HEK293 (cell line): ENCODE measurements around the gene UTP18.

Source experiments
- CTCF ChIA-PET: fragments of 350-600 bp; formaldehyde crosslinking; extraction: SDS; loops from one replicate; lab custom pipeline; 2021; ENCODE audit warnings: antibody characterized with exemption; lab: Yijun Ruan, JAX
- POLR2A ChIA-PET: fragments of 300-600 bp; formaldehyde crosslinking; extraction: SDS; loops from one replicate; lab custom pipeline; 2020; ENCODE audit warnings: antibody characterized with exemption, inconsistent platforms; lab: Yijun Ruan, JAX
- H3K27ac ChIP-seq: fragments of 200-500 bp; sonication (Bioruptor generic); 2 replicates; pipeline ENCODE4 v1.5.1; 2014; ENCODE audit warnings: low read depth, low read length, control low read depth, inconsistent platforms; ENCODE audit errors: extremely low read depth
- H3K36me3 ChIP-seq, 2 experiments: fragments of 200-500 bp in 1 of 2; sonication (Bioruptor generic) in 1 of 2; 1 replicate in 1 of 2; 2 replicates in 1 of 2; pipeline ENCODE4 v1.5.1; 2014 to 2017; ENCODE audit warnings: inconsistent platforms in 2 of 2, low read length in 2 of 2; ENCODE audit not compliant: control insufficient read depth in 2 of 2, insufficient read depth in 1 of 2
- H3K4me1 ChIP-seq: fragments of 200-500 bp; sonication (Bioruptor generic); 2 replicates; pipeline ENCODE4 v1.5.1; 2014; ENCODE audit warnings: mild to moderate bottlenecking, low read length, inconsistent platforms; ENCODE audit not compliant: control insufficient read depth, insufficient read depth
- H3K4me3 ChIP-seq: 2 replicates; pipeline ENCODE4 v1.5.1; 2011; ENCODE audit warnings: low read depth, mild to moderate bottlenecking, control low read depth, low read length, moderate library complexity
- H3K9me3 ChIP-seq: fragments of 200-500 bp; sonication (Bioruptor generic); 2 replicates; pipeline ENCODE4 v1.5.1; 2014; ENCODE audit warnings: low read depth, low read length, inconsistent platforms; ENCODE audit not compliant: control insufficient read depth, insufficient read depth
- GLI2 ChIP-seq: fragments of 450-650 bp; formaldehyde crosslinking; IDR thresholded peaks from 2 replicates; pipeline ENCODE4; 2017; ENCODE audit warnings: missing biosample characterization, missing genetic modification characterization, low read depth, borderline replicate concordance
- OSR2 ChIP-seq: fragments of 450-650 bp; formaldehyde crosslinking; IDR thresholded peaks from 2 replicates; pipeline ENCODE4 v1.5.1; 2016; ENCODE audit warnings: missing biosample characterization, missing genetic modification characterization
- SETDB1 ChIP-seq: IDR thresholded peaks from one replicate; pipeline ENCODE4 v1.6.1; 2017; ENCODE audit warnings: mild to moderate bottlenecking, low read length, moderate library complexity, mixed read lengths; ENCODE audit not compliant: insufficient read length
- TRIM28 ChIP-seq: IDR thresholded peaks from 2 replicates; pipeline ENCODE4 v1.6.1; 2011; ENCODE audit warnings: low read length, control low read depth, borderline replicate concordance
- ZNF133 ChIP-seq: fragments of 450-650 bp; formaldehyde crosslinking; IDR thresholded peaks from 2 replicates; pipeline ENCODE4 v1.5.1; 2016; ENCODE audit warnings: missing biosample characterization, missing genetic modification characterization
- ZNF274 ChIP-seq, 2 experiments: fragments of 200-500 bp in 1 of 2; fragments of 450-650 bp in 1 of 2; sonication (Bioruptor generic) in 1 of 2; formaldehyde crosslinking in 1 of 2; IDR thresholded peaks; 2 replicates each; pipeline versions ENCODE4 v1.5.1 to v1.6.1; 2014 to 2016; ENCODE audit warnings: borderline replicate concordance in 1 of 2, inconsistent platforms in 1 of 2, low read length in 1 of 2, missing biosample characterization in 1 of 2, missing genetic modification characterization in 1 of 2
- ZNF48 ChIP-seq: fragments of 450-650 bp; formaldehyde crosslinking; IDR thresholded peaks from 2 replicates; pipeline ENCODE4 v1.5.1; 2016; ENCODE audit warnings: missing biosample characterization, missing genetic modification characterization
- ZNF514 ChIP-seq: fragments of 450-650 bp; formaldehyde crosslinking; IDR thresholded peaks from 2 replicates; pipeline ENCODE4 v1.5.1; 2016; ENCODE audit warnings: missing biosample characterization, missing genetic modification characterization
- ZNF571 ChIP-seq: fragments of 450-650 bp; formaldehyde crosslinking; IDR thresholded peaks from 2 replicates; pipeline ENCODE4 v1.5.0; 2017; ENCODE audit warnings: missing biosample characterization, missing genetic modification characterization
- ZNF600 ChIP-seq: fragments of 450-650 bp; formaldehyde crosslinking; IDR thresholded peaks from 2 replicates; pipeline ENCODE4 v1.5.1; 2016; ENCODE audit warnings: missing biosample characterization, missing genetic modification characterization
- ZNF639 ChIP-seq: fragments of 450-650 bp; formaldehyde crosslinking; IDR thresholded peaks from 2 replicates; pipeline ENCODE4 v1.5.1; 2016; ENCODE audit warnings: missing biosample characterization, missing genetic modification characterization
- ZNF660 ChIP-seq: fragments of 450-650 bp; IDR thresholded peaks from 2 replicates; pipeline ENCODE4 v1.5.1; 2018; ENCODE audit warnings: missing biosample characterization, mild to moderate bottlenecking, missing genetic modification characterization
- ZSCAN5A ChIP-seq: fragments of 450-650 bp; formaldehyde crosslinking; IDR thresholded peaks from 2 replicates; pipeline ENCODE4 v1.5.1; 2016; ENCODE audit warnings: missing biosample characterization, missing genetic modification characterization
- TF ChIP-seq, protein P1 (sequence below): fragments of 450-650 bp; formaldehyde crosslinking; IDR thresholded peaks from 2 replicates; pipeline ENCODE4 v1.5.1; 2016; ENCODE audit warnings: missing biosample characterization, missing genetic modification characterization
- TF ChIP-seq, protein P2 (sequence below): fragments of 450-650 bp; formaldehyde crosslinking; IDR thresholded peaks from 2 replicates; pipeline ENCODE4 v1.5.1; 2016; ENCODE audit warnings: missing biosample characterization, missing genetic modification characterization
- TF ChIP-seq, protein P3 (sequence below): fragments of 450-650 bp; formaldehyde crosslinking; IDR thresholded peaks from 2 replicates; pipeline ENCODE4 v1.5.1; 2017; ENCODE audit warnings: missing biosample characterization, missing genetic modification characterization

The UTP18 gene

GRCh38 chr17:51244041-51244440 lies 16.3 kb upstream of the UTP18 start (continued):
- TF ChIP-seq ZNF660 (tag by site-specific recombination) (no peak), ZNF514 (tag by site-specific recombination) (no peak)

GRCh38 chr17:51245535-51245934 lies 14.8 kb upstream of the UTP18 start:
- TF ChIP-seq ZNF48: no peak
- TF ChIP-seq, protein P1, sequence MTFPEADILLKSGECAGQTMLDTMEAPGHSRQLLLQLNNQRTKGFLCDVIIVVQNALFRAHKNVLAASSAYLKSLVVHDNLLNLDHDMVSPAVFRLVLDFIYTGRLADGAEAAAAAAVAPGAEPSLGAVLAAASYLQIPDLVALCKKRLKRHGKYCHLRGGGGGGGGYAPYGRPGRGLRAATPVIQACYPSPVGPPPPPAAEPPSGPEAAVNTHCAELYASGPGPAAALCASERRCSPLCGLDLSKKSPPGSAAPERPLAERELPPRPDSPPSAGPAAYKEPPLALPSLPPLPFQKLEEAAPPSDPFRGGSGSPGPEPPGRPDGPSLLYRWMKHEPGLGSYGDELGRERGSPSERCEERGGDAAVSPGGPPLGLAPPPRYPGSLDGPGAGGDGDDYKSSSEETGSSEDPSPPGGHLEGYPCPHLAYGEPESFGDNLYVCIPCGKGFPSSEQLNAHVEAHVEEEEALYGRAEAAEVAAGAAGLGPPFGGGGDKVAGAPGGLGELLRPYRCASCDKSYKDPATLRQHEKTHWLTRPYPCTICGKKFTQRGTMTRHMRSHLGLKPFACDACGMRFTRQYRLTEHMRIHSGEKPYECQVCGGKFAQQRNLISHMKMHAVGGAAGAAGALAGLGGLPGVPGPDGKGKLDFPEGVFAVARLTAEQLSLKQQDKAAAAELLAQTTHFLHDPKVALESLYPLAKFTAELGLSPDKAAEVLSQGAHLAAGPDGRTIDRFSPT: no peak
- no peak for TF ChIP-seq GLI2
- no peak for TF ChIP-seq ZNF274 (IDR thresholded peaks at IDR 0.05; ENCODE audit: low read length)
- TF ChIP-seq ZNF274 (tag by site-specific recombination; IDR thresholded peaks at IDR 0.05; ENCODE audit: borderline replicate concordance): no peak
- TF ChIP-seq, all 188 proteins: peak for 0
- no peaks in the 10 kb centered on the region; a peak in 1 of 3 replicates for H3K36me3 ChIP-seq
- ChIA-PET POLR2A (no interaction called here), CTCF (interaction anchor here (0.6 kb wide), 1 partner anchor 23 kb away, joined by 3 read pairs; no protein-coding TSS in a partner anchor)
- no peaks in the 10 kb centered on the region for H3K9me3 ChIP-seq
- H3K4me3 ChIP-seq: no peak overlapping the region
- H3K4me1 ChIP-seq: no peaks in the 10 kb centered on the region
- H3K27ac ChIP-seq: no peak overlapping the region

GRCh38 chr17:51250314-51250840 lies 10.0 kb upstream of the UTP18 start:
- Histone ChIP-seq H3K4me1 (no peaks in the 10 kb centered on the region), H3K36me3 (peaks cover 23 to 33% of the 10 kb centered on the region in 2 experiments), H3K9me3 (no peaks in the 10 kb centered on the region), H3K27ac (no peak overlapping the region), H3K4me3 (no peak overlapping the region)
- ChIA-PET POLR2A (interaction anchor here (0.5 kb wide), 1 partner anchor 17 kb away, joined by 6 read pairs; no protein-coding TSS in a partner anchor), CTCF (no interaction called here)
- peak; percentile 59; the same call in 1 of the 2 replicates for TF ChIP-seq ZNF133 (tag by site-specific recombination)
- no peak for TF ChIP-seq ZNF571 (tag by site-specific recombination)
- TF ChIP-seq TRIM28: peak; percentile 45; the same call in 1 of the 2 replicates
- peak; percentile 80 for TF ChIP-seq SETDB1
- TF ChIP-seq, protein P2, sequence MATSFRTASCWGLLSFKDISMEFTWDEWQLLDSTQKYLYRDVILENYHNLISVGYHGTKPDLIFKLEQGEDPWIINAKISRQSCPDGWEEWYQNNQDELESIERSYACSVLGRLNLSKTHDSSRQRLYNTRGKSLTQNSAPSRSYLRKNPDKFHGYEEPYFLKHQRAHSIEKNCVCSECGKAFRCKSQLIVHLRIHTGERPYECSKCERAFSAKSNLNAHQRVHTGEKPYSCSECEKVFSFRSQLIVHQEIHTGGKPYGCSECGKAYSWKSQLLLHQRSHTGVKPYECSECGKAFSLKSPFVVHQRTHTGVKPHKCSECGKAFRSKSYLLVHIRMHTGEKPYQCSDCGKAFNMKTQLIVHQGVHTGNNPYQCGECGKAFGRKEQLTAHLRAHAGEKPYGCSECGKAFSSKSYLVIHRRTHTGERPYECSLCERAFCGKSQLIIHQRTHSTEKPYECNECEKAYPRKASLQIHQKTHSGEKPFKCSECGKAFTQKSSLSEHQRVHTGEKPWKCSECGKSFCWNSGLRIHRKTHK (tag by site-specific recombination): no peak

DNA sequence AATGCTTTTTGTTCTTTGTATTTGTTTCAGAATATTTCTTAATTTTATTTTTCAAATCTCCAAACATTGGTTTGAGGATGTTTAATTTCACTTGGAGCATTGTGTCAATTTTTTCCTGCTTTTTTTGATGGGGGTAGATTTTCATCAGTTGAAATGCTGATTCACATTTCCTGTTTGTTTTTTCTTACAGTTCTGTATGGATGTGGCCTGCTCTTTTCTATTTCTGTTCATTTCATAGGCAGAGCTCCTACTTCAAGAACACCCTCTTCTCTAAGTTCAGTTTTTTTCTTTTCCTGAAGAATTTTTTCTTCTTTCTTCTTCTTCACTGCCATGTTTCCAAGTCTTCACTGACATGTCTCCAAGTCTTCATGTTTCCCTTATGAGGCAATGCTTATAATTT lies 9.3 kb upstream of the UTP18 start:
- Histone ChIP-seq H3K9me3 (no peaks in the 10 kb centered on the region), H3K4me1 (no peaks in the 10 kb centered on the region), H3K27ac (no peak overlapping the region), H3K36me3 (peaks cover 23 to 39% of the 10 kb centered on the region in 2 experiments), H3K4me3 (no peak overlapping the region)
- CTCF ChIA-PET: interaction anchor here (0.7 kb wide), 1 partner anchor 398 kb away, joined by 5 read pairs; no protein-coding TSS in a partner anchor
- TF ChIP-seq ZNF133 (tag by site-specific recombination): no peak
- no peak for TF ChIP-seq ZSCAN5A (tag by site-specific recombination)
- TF ChIP-seq, protein P3, sequence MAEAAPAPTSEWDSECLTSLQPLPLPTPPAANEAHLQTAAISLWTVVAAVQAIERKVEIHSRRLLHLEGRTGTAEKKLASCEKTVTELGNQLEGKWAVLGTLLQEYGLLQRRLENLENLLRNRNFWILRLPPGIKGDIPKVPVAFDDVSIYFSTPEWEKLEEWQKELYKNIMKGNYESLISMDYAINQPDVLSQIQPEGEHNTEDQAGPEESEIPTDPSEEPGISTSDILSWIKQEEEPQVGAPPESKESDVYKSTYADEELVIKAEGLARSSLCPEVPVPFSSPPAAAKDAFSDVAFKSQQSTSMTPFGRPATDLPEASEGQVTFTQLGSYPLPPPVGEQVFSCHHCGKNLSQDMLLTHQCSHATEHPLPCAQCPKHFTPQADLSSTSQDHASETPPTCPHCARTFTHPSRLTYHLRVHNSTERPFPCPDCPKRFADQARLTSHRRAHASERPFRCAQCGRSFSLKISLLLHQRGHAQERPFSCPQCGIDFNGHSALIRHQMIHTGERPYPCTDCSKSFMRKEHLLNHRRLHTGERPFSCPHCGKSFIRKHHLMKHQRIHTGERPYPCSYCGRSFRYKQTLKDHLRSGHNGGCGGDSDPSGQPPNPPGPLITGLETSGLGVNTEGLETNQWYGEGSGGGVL (tag by site-specific recombination): no peak
- no peak for TF ChIP-seq ZNF600 (tag by site-specific recombination)
- no peak for TF ChIP-seq ZNF639 (tag by site-specific recombination)
- no peak for TF ChIP-seq OSR2 (tag by site-specific recombination)
- POLR2A ChIA-PET: no interaction called here
